Muscle of back (tissue), 10 donors: ENCODE results near the gene LIPM. TPM values are rescaled to one million over a fixed set of nuclear protein-coding genes. Genes with fewer than 3 reads are reported as not detected.

Source experiments
- polyA plus RNA-seq, 10 donors: library from polyadenylated mRNA; unstranded; fragments of 120-200 nt; gene quantifications; one replicate each; pipeline ENCODE4 v1.2.1, GENCODE V29; 2013; ENCODE audit not compliant: insufficient read length in 10 of 10

Gene LIPM
- polyA plus RNA-seq, 10 donors, result 1.8 TPM; not detected in 9

Other genes with a start within 250 kb of the LIPM start
- 1 to 10 TPM; 2.1 to 4.1 (median 3.2) TPM for gene RNLS, start 219.4 kb upstream of the LIPM start, polyA plus RNA-seq
- under 1 TPM in 1 of 10 donors, not detected in 9; 0.08 TPM for gene LIPJ, start 216.0 kb upstream of the LIPM start, polyA plus RNA-seq
- not detected for gene LIPF, start 138.3 kb upstream of the LIPM start, polyA plus RNA-seq
- under 1 TPM in 2 of 10 donors, not detected in 8; 0.51 to 0.53 TPM for gene LIPK, start 96.5 kb upstream of the LIPM start, polyA plus RNA-seq
- gene LIPN, start 42.7 kb upstream of the LIPM start, polyA plus RNA-seq, result 1 to 10 TPM in 1 of 10 donors, under 1 TPM in 2, not detected in 7; 0.13 to 1.8 (median 0.38) TPM
- under 1 TPM in 4 of 10 donors, not detected in 6; 0.13 to 0.98 (median 0.23) TPM for gene ANKRD22, start 49.1 kb downstream of the LIPM start, polyA plus RNA-seq
- 10 to 100 TPM in 1 of 10 donors, 1 to 10 TPM in 9; 5.0 to 10.5 (median 7.7) TPM for gene STAMBPL1, start 77.5 kb downstream of the LIPM start, polyA plus RNA-seq
- gene ACTA2, start 150.0 kb downstream of the LIPM start, polyA plus RNA-seq, result 100 to 1,000 TPM; 225 to 305 (median 232) TPM
- 10 to 100 TPM in 4 of 10 donors, 1 to 10 TPM in 6; 6.0 to 12.4 (median 8.8) TPM for gene FAS, start 188.1 kb downstream of the LIPM start, polyA plus RNA-seq